GM12801 (cell line): Measurements from ENCODE around the gene S100A16.

Experiments
- TF ChIP-seq, protein P1 (sequence below): IDR thresholded peaks from one replicate; pipeline ENCODE4 v1.5.1; 2011; ENCODE audit warnings: control low read depth; ENCODE audit not compliant: insufficient read length; ENCODE audit errors: extremely low read depth

Gene S100A16

DNA sequence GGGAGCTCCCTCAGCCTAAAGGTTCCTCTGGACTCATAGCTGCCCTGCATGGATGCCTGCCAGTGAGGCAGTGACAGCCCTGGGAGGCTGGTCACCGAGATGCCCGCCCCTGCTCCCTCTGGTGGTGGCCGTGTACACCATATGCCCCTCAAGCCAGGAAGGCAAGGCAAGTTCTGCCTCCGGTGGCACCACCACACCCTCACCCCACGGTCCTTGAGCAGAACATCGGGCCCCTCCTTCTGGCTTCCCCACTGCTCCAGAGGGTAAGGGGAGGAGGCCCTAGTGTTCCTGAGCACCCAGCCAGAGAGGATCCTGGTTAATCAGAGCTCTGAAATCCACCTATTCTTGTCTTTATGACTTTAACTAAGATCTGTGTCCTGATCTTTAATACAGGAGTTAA, 4.7 kb upstream of the S100A16 start:
- TF ChIP-seq, protein P1, sequence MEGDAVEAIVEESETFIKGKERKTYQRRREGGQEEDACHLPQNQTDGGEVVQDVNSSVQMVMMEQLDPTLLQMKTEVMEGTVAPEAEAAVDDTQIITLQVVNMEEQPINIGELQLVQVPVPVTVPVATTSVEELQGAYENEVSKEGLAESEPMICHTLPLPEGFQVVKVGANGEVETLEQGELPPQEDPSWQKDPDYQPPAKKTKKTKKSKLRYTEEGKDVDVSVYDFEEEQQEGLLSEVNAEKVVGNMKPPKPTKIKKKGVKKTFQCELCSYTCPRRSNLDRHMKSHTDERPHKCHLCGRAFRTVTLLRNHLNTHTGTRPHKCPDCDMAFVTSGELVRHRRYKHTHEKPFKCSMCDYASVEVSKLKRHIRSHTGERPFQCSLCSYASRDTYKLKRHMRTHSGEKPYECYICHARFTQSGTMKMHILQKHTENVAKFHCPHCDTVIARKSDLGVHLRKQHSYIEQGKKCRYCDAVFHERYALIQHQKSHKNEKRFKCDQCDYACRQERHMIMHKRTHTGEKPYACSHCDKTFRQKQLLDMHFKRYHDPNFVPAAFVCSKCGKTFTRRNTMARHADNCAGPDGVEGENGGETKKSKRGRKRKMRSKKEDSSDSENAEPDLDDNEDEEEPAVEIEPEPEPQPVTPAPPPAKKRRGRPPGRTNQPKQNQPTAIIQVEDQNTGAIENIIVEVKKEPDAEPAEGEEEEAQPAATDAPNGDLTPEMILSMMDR, result no peak

DNA sequence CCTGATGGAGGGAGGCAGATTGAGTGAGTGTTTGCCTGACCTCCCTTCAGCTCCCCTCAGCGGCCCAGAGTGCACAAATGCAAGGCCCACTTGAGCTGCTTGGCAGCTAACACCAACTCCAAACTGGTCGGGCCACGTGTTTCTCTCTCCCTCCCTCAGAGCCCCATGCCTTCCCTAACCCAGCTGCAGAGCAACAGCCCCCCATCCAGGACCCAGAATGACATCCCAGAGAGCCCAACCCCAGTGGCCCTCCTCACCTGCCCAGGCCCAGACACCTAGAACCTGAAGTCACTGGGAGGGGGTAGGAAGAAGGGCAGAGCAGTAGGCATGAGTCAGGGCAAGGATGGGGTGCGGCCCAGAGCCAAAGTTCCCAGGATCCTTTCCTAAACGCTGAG, 4.0 kb upstream of the S100A16 start:
- TF ChIP-seq, protein P1, result no peak

DNA sequence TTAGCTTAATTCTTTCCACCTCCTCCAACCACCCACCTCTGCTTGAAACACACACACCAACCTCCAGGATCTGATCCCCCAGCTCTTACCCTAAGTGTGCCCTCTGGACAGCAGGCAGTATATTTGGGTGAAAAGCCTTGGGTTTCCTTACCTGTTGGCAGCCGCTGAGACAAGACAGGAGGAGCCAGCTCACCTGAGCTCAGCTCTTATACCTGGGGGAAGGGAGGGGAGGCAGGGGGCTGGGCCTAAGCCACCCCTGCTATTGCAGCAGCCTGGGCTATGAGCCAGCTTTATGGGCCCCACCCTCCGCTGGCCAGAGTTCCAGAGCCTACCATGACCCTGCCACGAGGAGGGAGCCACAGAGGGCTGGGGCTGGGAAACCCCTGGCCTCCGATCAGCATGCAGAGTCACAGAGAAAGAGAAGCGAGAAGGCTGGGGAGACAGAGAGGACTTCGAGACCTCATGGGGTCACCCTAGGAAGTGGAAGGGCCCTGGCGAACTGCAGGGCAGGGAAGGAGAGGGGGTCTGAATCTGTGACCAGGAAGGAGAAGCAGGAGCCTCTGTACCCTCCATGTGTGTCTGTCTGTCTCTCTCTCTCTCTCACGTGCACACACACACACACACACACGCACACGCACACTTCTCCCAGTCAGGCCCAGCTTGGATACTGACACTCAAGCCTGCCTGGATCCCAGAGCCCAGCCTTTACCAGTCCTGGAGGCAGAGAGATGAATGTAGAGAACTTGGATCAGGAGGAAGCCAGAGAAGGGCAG, 3.4 kb upstream of the S100A16 start, which contains the start of gene S100A14:
Gene S100A14 (minus strand): TSS at position 182 of the 773 bp plus-strand sequence. CDS start 467 bp downstream, outside the sequence.
- TF ChIP-seq, protein P1, result no peak

DNA sequence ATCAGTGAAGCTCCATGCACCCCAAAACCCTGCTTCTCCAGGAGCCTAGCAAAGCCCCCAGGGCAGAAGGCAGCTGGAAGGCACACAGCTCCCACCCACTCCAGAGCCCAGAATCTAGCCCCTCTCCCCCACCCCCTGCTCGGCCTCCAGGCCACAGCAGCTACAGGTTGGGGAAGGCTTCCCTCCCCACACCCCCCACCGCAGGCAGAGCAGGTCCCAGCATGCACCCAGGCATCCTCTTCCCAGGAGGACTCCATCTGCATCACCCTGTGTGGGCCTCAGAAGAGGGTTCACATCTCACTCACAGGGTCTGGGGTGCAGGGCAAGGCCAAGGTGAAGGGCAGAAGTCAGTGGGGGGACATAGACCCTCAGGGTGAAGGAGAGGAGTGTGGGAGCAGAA, 2.5 kb upstream of the S100A16 start:
- TF ChIP-seq, protein P1, result no peak

DNA sequence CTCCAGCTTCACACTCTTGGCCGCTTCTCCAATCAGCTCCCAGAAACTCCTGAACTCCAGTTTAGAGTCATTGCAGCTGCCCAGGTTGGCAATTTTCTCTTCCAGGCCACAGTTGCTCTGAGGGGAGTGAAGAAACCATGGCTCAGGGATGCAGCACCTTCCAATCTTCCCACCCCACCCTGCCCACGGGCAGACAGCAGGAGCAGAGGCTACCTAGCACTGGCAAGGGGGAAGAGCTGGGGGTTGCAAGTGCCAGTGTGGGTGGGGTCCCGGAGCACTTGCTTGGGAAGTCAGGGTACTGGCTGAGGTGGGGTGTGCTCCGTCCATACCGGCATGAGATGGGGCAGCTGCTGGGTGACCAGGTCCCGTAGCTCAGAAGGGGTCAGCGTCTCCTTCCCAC, 2.0 kb upstream of the S100A16 start:
- TF ChIP-seq, protein P1, result no peak

DNA sequence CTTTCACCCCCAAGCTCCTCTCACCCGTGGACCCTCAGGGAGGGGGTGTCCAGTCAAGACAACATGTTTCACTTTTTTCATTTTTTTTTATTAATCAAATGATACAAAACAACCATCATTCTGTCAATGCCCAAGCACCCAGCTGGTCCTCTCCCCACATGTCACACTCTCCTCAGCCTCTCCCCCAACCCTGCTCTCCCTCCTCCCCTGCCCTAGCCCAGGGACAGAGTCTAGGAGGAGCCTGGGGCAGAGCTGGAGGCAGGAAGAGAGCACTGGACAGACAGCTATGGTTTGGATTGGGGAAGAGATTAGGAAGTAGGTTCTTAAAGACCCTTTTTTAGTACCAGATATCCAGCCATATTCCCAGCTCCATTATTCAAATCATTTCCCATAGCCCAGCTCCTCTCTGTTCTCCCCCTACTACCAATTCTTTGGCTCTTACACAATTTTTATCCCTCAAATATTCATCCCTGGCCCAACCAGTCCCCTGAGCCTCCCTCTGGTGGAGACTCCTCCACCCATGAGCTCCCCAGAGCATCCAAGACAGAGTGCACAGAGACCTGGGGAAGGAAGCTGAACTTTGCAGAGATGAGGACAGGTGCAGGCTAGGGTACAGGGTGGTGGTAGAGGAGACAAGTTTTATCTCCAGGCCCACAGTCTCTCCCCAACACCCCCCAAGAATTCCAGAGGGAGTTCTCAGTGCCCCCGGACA, 1.4 kb upstream of the S100A16 start:
- TF ChIP-seq, protein P1, result no peak

DNA sequence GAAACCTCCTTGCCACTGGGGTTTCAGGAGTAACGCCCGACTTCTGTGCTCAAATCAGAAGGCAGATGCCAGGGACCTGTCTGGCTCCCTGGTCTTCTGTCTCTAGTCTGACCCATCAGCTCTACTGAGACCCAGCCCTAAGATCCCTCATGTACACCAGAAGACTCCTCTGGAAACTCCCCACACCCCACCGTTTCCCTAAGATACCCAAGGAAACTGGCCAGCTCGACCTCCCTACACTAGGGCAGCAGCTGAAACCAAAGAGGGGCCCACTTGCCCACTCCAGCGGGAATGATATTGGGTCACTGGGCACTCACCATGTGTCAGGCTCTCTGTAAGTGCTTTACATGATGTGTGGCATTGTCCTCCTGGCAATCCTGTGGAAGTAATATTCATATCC, 469 bp upstream of the S100A16 start:
- TF ChIP-seq, protein P1, result no peak
